Measurements from ENCODE around the gene MAGEB2.
"Not testable (repeated sequence)": the region's sequence is repeated elsewhere in the genome, so short reads cannot be mapped to it uniquely, and the experiment has no call there.

The MAGEB2 gene

DNA sequence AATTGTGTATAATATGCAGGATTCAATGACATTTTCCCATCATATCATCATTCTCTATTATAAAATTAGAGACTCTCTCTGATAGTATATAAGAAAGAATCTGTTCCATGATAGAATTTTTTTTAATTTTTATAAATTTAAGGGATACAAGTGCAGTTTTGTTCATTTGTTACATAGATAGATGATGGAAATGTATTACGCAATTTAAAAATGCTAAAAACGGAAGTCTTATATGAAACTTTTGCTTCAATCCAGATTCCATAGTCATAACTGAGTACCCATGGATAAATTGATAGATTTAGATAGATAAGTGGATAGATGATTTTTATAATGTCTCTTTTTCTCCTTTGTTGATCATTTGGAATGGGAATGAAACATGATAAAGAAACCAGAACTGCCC lies 24.9 kb upstream of the MAGEB2 start:
- peaks cover 0 to 3% (median 0%) of the 10 kb centered on the region in 3 experiments for H3K27me3 ChIP-seq (ENCODE audit: control insufficient read depth in 3 of 3, insufficient read depth in 3 of 3, low read depth in 1 of 3, low read length in 3 of 3)
- H3K9me3 ChIP-seq (replicated peaks in 1 of 2; ENCODE audit: control insufficient read depth in 2 of 2, insufficient read depth in 1 of 2, low read depth in 1 of 2, low read length in 2 of 2), result no peaks in the 10 kb centered on the region
- H3K4me2 ChIP-seq (ENCODE audit: insufficient read depth, low read length, poor library complexity, severe bottlenecking), result no peak overlapping the region
- H2BK12ac ChIP-seq (ENCODE audit: low read length), result no peak overlapping the region
- no peak overlapping the region for H3K27ac ChIP-seq (replicated peaks; ENCODE audit: low read length)
- WGBS, 2 donors (ENCODE audit: extremely low coverage in 2 of 2, insufficient read length in 2 of 2, insufficient replicate concordance in 1 of 2), result no CpG with 5 or more reads among the region's 2 CpGs
- DNase-seq (ENCODE audit: low spot score), result no peak
- no peak overlapping the region for H3K4me3 ChIP-seq (ENCODE audit: low read length in 2 of 2)
- no peak overlapping the region for H4K8ac ChIP-seq (ENCODE audit: low read depth, low read length)
- no peak overlapping the region for H3K18ac ChIP-seq (ENCODE audit: low read length)
- no peak overlapping the region for H4K91ac ChIP-seq (ENCODE audit: low read depth, low read length, poor library complexity)
- no peak overlapping the region for H2BK5ac ChIP-seq (ENCODE audit: low read length)
- H3K9ac ChIP-seq (ENCODE audit: low read depth, low read length, poor library complexity), result no peak overlapping the region
- no peaks in the 10 kb centered on the region for H3K79me1 ChIP-seq (ENCODE audit: low read depth, low read length)
- no peak overlapping the region for H2BK120ac ChIP-seq (ENCODE audit: low read depth, low read length)
- H2AK5ac ChIP-seq (ENCODE audit: low read depth, low read length), result no peak overlapping the region
- H3K4me1 ChIP-seq (ENCODE audit: control insufficient read depth in 2 of 2, insufficient read depth in 1 of 2, low read depth in 1 of 2, low read length in 2 of 2), result no peaks in the 10 kb centered on the region
- no peak overlapping the region for H3K4ac ChIP-seq (ENCODE audit: low read length)
- no peak overlapping the region for H3K23ac ChIP-seq (ENCODE audit: low read depth, low read length, poor library complexity)
- no peak overlapping the region for H3K14ac ChIP-seq (ENCODE audit: low read length)
- H2AFZ ChIP-seq (ENCODE audit: low read length), result no peak overlapping the region
- no peaks in the 10 kb centered on the region for H3K36me3 ChIP-seq (replicated peaks in 1 of 2; ENCODE audit: control insufficient read depth in 2 of 2, insufficient read depth in 2 of 2, low read length in 2 of 2)
- no peak overlapping the region for H2BK15ac ChIP-seq (ENCODE audit: low read length)

- not testable (repeated sequence) for H3K9me3 ChIP-seq (replicated peaks in 1 of 2; ENCODE audit: control insufficient read depth in 2 of 2, insufficient read depth in 1 of 2, low read depth in 1 of 2, low read length in 2 of 2); H2AK5ac ChIP-seq (ENCODE audit: low read depth, low read length); H3K4me2 ChIP-seq (ENCODE audit: insufficient read depth, low read length, poor library complexity, severe bottlenecking); H2BK120ac ChIP-seq (ENCODE audit: low read depth, low read length); H3K9ac ChIP-seq (ENCODE audit: low read depth, low read length, poor library complexity); H3K4ac ChIP-seq (ENCODE audit: low read length); H3K23ac ChIP-seq (ENCODE audit: low read depth, low read length, poor library complexity); H3K14ac ChIP-seq (ENCODE audit: low read length); H2BK15ac ChIP-seq (ENCODE audit: low read length); H3K36me3 ChIP-seq (replicated peaks in 1 of 2; ENCODE audit: control insufficient read depth in 2 of 2, insufficient read depth in 2 of 2, low read length in 2 of 2); H2BK5ac ChIP-seq (ENCODE audit: low read length); H3K18ac ChIP-seq (ENCODE audit: low read length); H2AFZ ChIP-seq (ENCODE audit: low read length); H3K79me1 ChIP-seq (ENCODE audit: low read depth, low read length); DNase-seq (ENCODE audit: low spot score); H3K27ac ChIP-seq (replicated peaks; ENCODE audit: low read length); H4K91ac ChIP-seq (ENCODE audit: low read depth, low read length, poor library complexity); H3K4me3 ChIP-seq (ENCODE audit: low read length in 2 of 2); H3K4me1 ChIP-seq (ENCODE audit: control insufficient read depth in 2 of 2, insufficient read depth in 1 of 2, low read depth in 1 of 2, low read length in 2 of 2); H3K27me3 ChIP-seq (ENCODE audit: control insufficient read depth in 3 of 3, insufficient read depth in 3 of 3, low read depth in 1 of 3, low read length in 3 of 3); H4K8ac ChIP-seq (ENCODE audit: low read depth, low read length); H2BK12ac ChIP-seq (ENCODE audit: low read length)
- WGBS, 2 donors (ENCODE audit: extremely low coverage in 2 of 2, insufficient read length in 2 of 2, insufficient replicate concordance in 1 of 2), result no CpG with 5 or more reads among the region's 6 CpGs
These were observed 21.5 kb upstream of the MAGEB2 start for GRCh38 chrX:30193910-30194309.

DNA sequence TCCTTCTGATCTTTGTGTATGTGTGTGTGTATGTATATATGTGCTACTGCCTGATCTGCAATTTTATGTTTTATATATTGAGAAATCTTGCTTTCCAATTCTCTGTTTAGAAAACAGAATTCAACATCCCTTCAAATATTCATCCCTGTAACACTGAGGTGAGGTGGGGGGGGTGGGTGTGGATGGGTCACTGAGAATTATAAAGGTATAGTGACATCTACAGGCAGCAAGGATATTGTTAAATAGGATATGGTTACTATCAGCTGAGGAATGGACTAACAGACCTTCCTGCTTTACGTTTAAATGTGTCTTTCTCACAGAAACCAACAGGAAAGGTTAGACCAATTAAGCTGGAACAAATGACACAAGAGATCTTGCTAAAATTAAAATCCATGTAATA lies 19.0 kb upstream of the MAGEB2 start:
- no CpG with 5 or more reads among the region's 1 CpG for WGBS, 2 donors (ENCODE audit: extremely low coverage in 2 of 2, insufficient read length in 2 of 2, insufficient replicate concordance in 1 of 2)
- Histone ChIP-seq H3K4me1 (ENCODE audit: control insufficient read depth in 2 of 2, insufficient read depth in 1 of 2, low read depth in 1 of 2, low read length in 2 of 2) (no peaks in the 10 kb centered on the region), H2BK5ac (ENCODE audit: low read length) (no peak overlapping the region), H2AK5ac (ENCODE audit: low read depth, low read length) (no peak overlapping the region), H3K18ac (ENCODE audit: low read length) (no peak overlapping the region), H4K8ac (ENCODE audit: low read depth, low read length) (no peak overlapping the region), H3K4me2 (ENCODE audit: insufficient read depth, low read length, poor library complexity, severe bottlenecking) (no peak overlapping the region), H3K9ac (ENCODE audit: low read depth, low read length, poor library complexity) (no peak overlapping the region), H2BK15ac (ENCODE audit: low read length) (no peak overlapping the region), H2AFZ (ENCODE audit: low read length) (no peak overlapping the region), H3K79me1 (ENCODE audit: low read depth, low read length) (no peaks in the 10 kb centered on the region), H2BK120ac (ENCODE audit: low read depth, low read length) (no peak overlapping the region), H3K36me3 (replicated peaks in 1 of 2; ENCODE audit: control insufficient read depth in 2 of 2, insufficient read depth in 2 of 2, low read length in 2 of 2) (no peaks in the 10 kb centered on the region), H3K4ac (ENCODE audit: low read length) (no peak overlapping the region), H3K4me3 (ENCODE audit: low read length in 2 of 2) (no peak overlapping the region), H3K27ac (replicated peaks; ENCODE audit: low read length) (no peak overlapping the region), H3K14ac (ENCODE audit: low read length) (no peak overlapping the region), H3K9me3 (replicated peaks in 1 of 2; ENCODE audit: control insufficient read depth in 2 of 2, insufficient read depth in 1 of 2, low read depth in 1 of 2, low read length in 2 of 2) (no peaks in the 10 kb centered on the region), H3K27me3 (ENCODE audit: control insufficient read depth in 3 of 3, insufficient read depth in 3 of 3, low read depth in 1 of 3, low read length in 3 of 3) (no peaks in the 10 kb centered on the region), H4K91ac (ENCODE audit: low read depth, low read length, poor library complexity) (no peak overlapping the region), H2BK12ac (ENCODE audit: low read length) (no peak overlapping the region), H3K23ac (ENCODE audit: low read depth, low read length, poor library complexity) (no peak overlapping the region)
- DNase-seq (ENCODE audit: low spot score), result no peak

GRCh38 chrX:30212172-30212571 lies 3.2 kb upstream of the MAGEB2 start:
- WGBS, 2 donors (ENCODE audit: extremely low coverage in 2 of 2, insufficient read length in 2 of 2, insufficient replicate concordance in 1 of 2), result no CpG with 5 or more reads among the region's 2 CpGs
- Histone ChIP-seq H2BK120ac (ENCODE audit: low read depth, low read length) (no peak overlapping the region), H3K4me1 (ENCODE audit: control insufficient read depth in 2 of 2, insufficient read depth in 1 of 2, low read depth in 1 of 2, low read length in 2 of 2) (no peaks in the 10 kb centered on the region), H3K4me2 (ENCODE audit: insufficient read depth, low read length, poor library complexity, severe bottlenecking) (no peak overlapping the region), H2BK5ac (ENCODE audit: low read length) (no peak overlapping the region), H4K91ac (ENCODE audit: low read depth, low read length, poor library complexity) (no peak overlapping the region), H3K36me3 (replicated peaks in 1 of 2; ENCODE audit: control insufficient read depth in 2 of 2, insufficient read depth in 2 of 2, low read length in 2 of 2) (no peaks in the 10 kb centered on the region), H2AK5ac (ENCODE audit: low read depth, low read length) (no peak overlapping the region), H3K14ac (ENCODE audit: low read length) (no peak overlapping the region), H2BK12ac (ENCODE audit: low read length) (no peak overlapping the region), H3K9ac (ENCODE audit: low read depth, low read length, poor library complexity) (no peak overlapping the region), H3K27me3 (ENCODE audit: control insufficient read depth in 3 of 3, insufficient read depth in 3 of 3, low read depth in 1 of 3, low read length in 3 of 3) (no peaks in the 10 kb centered on the region), H3K9me3 (replicated peaks in 1 of 2; ENCODE audit: control insufficient read depth in 2 of 2, insufficient read depth in 1 of 2, low read depth in 1 of 2, low read length in 2 of 2) (no peaks in the 10 kb centered on the region), H4K8ac (ENCODE audit: low read depth, low read length) (no peak overlapping the region), H3K27ac (replicated peaks; ENCODE audit: low read length) (no peak overlapping the region), H2AFZ (ENCODE audit: low read length) (no peak overlapping the region), H3K79me1 (ENCODE audit: low read depth, low read length) (no peaks in the 10 kb centered on the region), H3K23ac (ENCODE audit: low read depth, low read length, poor library complexity) (no peak overlapping the region), H2BK15ac (ENCODE audit: low read length) (no peak overlapping the region), H3K18ac (ENCODE audit: low read length) (no peak overlapping the region), H3K4ac (ENCODE audit: low read length) (no peak overlapping the region), H3K4me3 (ENCODE audit: low read length in 2 of 2) (no peak overlapping the region)
- no peak for DNase-seq (ENCODE audit: low spot score)
